Measurements from ENCODE around the gene PATZ1. TPM values are rescaled to one million over a fixed set of nuclear protein-coding genes. Genes with fewer than 3 reads are reported as not detected.
"Not testable (repeated sequence)": the region's sequence is repeated elsewhere in the genome, so short reads cannot be mapped to it uniquely, and the experiment has no call there.

The PATZ1 gene, protein sequence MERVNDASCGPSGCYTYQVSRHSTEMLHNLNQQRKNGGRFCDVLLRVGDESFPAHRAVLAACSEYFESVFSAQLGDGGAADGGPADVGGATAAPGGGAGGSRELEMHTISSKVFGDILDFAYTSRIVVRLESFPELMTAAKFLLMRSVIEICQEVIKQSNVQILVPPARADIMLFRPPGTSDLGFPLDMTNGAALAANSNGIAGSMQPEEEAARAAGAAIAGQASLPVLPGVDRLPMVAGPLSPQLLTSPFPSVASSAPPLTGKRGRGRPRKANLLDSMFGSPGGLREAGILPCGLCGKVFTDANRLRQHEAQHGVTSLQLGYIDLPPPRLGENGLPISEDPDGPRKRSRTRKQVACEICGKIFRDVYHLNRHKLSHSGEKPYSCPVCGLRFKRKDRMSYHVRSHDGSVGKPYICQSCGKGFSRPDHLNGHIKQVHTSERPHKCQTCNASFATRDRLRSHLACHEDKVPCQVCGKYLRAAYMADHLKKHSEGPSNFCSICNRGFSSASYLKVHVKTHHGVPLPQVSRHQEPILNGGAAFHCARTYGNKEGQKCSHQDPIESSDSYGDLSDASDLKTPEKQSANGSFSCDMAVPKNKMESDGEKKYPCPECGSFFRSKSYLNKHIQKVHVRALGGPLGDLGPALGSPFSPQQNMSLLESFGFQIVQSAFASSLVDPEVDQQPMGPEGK
- total RNA-seq: 24.3 TPM
- long read RNA-seq, transcript PATZ1-204 (5 exons, 3,711 nt): minor isoform, 10 of 46 reads
- long read RNA-seq, transcript PATZ1-203 (4 exons, 3,638 nt): minor isoform, 10 of 46 reads
- long read RNA-seq, transcript PATZ1-201 (3 exons, 2,516 nt): major isoform, 16 of 46 reads
- long read RNA-seq, partial matches to known transcripts: 5 of 46 reads
- long read RNA-seq, other reads (novel, unspliced or antisense): 2 of 46 reads

DNA sequence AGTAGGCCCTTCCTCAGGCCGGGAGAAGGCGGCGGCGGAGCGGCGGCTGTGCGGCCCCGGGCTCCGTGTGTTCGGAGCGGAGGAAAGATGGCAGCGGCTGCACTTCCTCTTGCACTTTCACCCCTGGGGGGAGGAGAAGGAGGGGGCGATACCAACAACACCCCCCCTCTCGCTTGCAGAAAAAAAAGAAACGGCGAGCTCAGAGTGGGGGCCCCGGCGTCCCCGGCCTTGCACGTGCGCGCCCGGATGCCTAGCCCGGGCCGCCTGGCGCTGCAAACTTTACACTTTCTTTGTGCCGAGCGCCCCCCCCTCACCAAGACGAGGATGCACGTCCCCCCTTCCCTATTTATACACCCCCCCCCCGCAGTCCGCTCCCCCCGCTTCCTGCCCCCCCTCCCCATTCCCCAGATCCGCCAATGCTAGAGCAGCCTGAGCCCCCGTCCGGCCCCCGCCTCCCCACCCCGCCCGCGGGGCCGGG, at the start of gene PATZ1:
Gene PATZ1, minus strand, starts transcription at position 92 of the 478 bp plus-strand sequence. CDS start 744 bp downstream, outside the sequence.
- Histone ChIP-seq H3K9me3 (no peaks in the 10 kb centered on the region), H3K4me3 (peak within 1 kb of the TSS; percentile 75), H3K27me3 (no peaks in the 10 kb centered on the region), H3K27ac (peak within 1 kb of the TSS; percentile 90), H3K36me3 (peaks cover 10% of the 10 kb centered on the region), H3K4me1 (peaks cover 38% of the 10 kb centered on the region)
- TF ChIP-seq, protein P1, sequence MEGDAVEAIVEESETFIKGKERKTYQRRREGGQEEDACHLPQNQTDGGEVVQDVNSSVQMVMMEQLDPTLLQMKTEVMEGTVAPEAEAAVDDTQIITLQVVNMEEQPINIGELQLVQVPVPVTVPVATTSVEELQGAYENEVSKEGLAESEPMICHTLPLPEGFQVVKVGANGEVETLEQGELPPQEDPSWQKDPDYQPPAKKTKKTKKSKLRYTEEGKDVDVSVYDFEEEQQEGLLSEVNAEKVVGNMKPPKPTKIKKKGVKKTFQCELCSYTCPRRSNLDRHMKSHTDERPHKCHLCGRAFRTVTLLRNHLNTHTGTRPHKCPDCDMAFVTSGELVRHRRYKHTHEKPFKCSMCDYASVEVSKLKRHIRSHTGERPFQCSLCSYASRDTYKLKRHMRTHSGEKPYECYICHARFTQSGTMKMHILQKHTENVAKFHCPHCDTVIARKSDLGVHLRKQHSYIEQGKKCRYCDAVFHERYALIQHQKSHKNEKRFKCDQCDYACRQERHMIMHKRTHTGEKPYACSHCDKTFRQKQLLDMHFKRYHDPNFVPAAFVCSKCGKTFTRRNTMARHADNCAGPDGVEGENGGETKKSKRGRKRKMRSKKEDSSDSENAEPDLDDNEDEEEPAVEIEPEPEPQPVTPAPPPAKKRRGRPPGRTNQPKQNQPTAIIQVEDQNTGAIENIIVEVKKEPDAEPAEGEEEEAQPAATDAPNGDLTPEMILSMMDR (IDR thresholded peaks at IDR 0.05): no peak
- DNase-seq (peak; percentile 87), ATAC-seq (peak; percentile 51)
- intact Hi-C loops (cut with DNase I): no loop called here

DNA sequence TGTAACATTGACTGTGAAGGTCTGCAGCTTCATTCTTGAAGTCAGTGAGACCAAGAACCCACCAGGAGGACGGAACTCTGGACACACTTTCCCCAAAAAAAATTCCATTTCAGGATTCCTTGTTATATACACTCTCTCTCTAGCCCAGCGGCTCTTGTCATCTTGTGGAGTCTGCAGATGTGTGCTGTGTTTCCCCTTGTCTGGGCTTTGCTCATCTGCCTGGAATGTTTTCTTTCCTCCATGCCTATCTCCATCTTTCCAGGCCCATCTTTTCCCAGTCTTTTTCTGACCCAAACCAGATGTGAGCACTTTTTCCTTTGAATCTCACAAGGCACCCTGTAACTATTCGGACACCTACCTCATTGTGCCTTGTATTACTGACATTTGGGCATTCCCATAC, 48.2 kb upstream of the PATZ1 start:
- no peak for ATAC-seq
- intact Hi-C loops (cut with DNase I): no loop called here
- Histone ChIP-seq H3K27ac (no peak overlapping the region), H3K4me1 (no peaks in the 10 kb centered on the region), H3K27me3 (no peaks in the 10 kb centered on the region), H3K4me3 (no peak overlapping the region), H3K9me3 (no peaks in the 10 kb centered on the region), H3K36me3 (no peaks in the 10 kb centered on the region)
- no peak for DNase-seq
- TF ChIP-seq, protein P1 (IDR thresholded peaks at IDR 0.05): no peak

DNA sequence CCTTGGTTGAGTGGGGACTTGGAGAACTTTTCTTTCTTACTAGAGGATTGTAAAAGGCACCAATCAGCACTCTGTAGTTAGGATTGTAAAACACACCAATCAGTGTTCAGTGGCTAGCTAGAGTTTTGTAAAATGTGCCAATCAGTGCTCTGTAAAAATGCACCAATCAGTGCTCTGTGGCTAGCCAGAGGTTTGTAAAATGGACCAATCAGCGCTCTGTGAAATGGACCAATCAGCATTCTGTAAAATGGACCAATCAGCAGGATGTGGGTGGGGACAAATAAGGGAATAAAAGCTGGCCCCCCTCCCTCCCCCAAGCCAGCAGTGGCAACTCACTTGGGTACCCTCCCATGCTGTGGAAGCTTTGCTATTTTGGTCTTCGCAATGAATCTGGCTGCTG, 47.7 kb upstream of the PATZ1 start:
- no peaks in the 10 kb centered on the region for H3K9me3 ChIP-seq
- TF ChIP-seq, protein P1 (IDR thresholded peaks at IDR 0.05): no peak
- ATAC-seq: no peak

DNA sequence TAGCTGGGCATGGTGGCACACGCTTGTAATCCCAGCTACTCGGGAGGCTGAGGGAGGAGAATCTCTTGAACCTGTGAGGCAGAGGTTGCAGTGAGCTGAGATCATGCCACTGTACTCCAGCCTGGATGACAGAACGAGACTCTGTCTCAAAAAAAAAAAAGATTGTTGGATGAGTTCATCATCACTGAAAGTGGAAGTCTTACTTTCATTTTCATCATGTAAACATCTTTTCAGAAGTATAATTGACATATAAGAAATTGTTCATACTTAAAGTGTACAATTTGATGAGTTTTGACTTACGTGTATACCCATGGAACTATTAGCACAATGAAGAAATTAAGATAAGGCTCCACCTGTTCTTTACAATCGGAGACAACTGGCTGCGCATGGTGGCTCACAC, 32.5 kb upstream of the PATZ1 start:
- H3K4me1 ChIP-seq; H3K9me3 ChIP-seq; H3K4me3 ChIP-seq; intact Hi-C loops (cut with DNase I); DNase-seq; ATAC-seq; H3K36me3 ChIP-seq; H3K27ac ChIP-seq; H3K27me3 ChIP-seq: not testable (repeated sequence)

More for the DNA sequence above, 47.7 kb upstream of the PATZ1 start:
- intact Hi-C loops (cut with DNase I): no loop called here
- Histone ChIP-seq H3K36me3 (no peaks in the 10 kb centered on the region), H3K27me3 (no peaks in the 10 kb centered on the region), H3K4me1 (no peaks in the 10 kb centered on the region), H3K4me3 (no peak overlapping the region), H3K27ac (no peak overlapping the region)
- DNase-seq: no peak

DNA sequence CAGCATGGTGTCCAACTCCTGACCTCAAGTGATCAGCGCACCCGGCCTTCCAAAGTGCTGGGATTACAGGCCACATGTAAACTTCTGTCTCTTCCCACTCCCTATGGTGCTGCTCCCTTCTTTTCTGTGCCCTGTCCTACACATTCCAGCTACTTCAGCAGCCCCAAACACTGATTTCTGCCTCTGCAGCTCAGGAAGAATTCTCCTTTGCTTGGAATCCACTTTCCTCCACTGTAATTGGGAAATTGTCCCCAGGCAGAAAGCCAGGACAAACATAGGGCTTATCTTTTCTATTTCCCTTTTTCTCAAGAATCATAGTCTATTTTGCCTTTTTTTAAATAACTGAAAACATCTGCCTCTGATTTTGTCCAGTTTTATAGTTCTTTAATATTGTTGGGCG, 32.0 kb upstream of the PATZ1 start:
- TF ChIP-seq, protein P1 (IDR thresholded peaks at IDR 0.05): no peak
- ATAC-seq (no peak), DNase-seq (no peak)
- Histone ChIP-seq H3K4me3 (no peak overlapping the region), H3K9me3 (no peaks in the 10 kb centered on the region), H3K36me3 (no peaks in the 10 kb centered on the region), H3K4me1 (no peaks in the 10 kb centered on the region), H3K27ac (no peak overlapping the region), H3K27me3 (no peaks in the 10 kb centered on the region)
- intact Hi-C loops (cut with DNase I): no loop called here

DNA sequence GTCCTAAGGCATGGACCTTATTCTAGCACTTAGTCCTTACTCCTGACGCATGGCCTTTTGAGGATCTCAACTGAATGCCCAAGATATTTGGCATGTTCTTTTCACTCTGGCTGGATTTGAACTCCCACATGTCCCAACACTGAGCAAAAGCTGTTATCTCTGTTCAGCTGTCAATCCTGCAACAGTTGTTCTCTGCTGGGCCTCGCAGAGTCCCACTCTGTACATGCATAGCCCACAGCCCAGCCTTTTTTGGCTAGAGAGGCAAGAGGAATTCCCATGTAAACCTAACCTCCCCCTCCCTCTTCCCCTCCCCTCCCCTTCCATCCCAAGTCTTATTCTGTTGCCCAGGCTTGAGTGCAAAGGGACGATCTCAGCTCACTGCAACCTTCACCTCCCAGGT, 31.5 kb upstream of the PATZ1 start:
- H3K4me3 ChIP-seq: no peak overlapping the region
- ATAC-seq (no peak), DNase-seq (no peak)
- no peaks in the 10 kb centered on the region for H3K36me3 ChIP-seq
- H3K27me3 ChIP-seq: no peaks in the 10 kb centered on the region
- H3K27ac ChIP-seq: no peak overlapping the region
- H3K4me1 ChIP-seq: no peaks in the 10 kb centered on the region
- H3K9me3 ChIP-seq: no peaks in the 10 kb centered on the region
- intact Hi-C loops (cut with DNase I): no loop called here
- TF ChIP-seq, protein P1 (IDR thresholded peaks at IDR 0.05): no peak

Measured in upper lobe of right lung (tissue), 1 donor.